Calu3 (cell line): ENCODE measurements around the gene TCP10L. TPM values are rescaled to one million over a fixed set of nuclear protein-coding genes. Genes with fewer than 3 reads are reported as not detected.
"Not testable (repeated sequence)": the region's sequence is repeated elsewhere in the genome, so short reads cannot be mapped to it uniquely, and the experiment has no call there.

ENCODE experiments used
- BruUV-seq: library from RNA; stranded (reverse); fragments of 400-500 nt; replicated peaks from 2 replicates; lab custom pipeline; 2021; lab: Mats Ljungman, UMichigan
- CTCF ChIA-PET: fragments of 300-600 bp; sonication (Branson Sonifier 250); formaldehyde crosslinking; loops from one replicate; lab custom pipeline; 2022; ENCODE audit warnings: antibody characterized with exemption; lab: Charles Lee
- DNase-seq: peaks from one replicate; pipeline ENCODE4 v3.0.0; 2022
- H3K27ac Mint-ChIP-seq: one replicate; pipeline ENCODE4 v1.8.0; 2022; ENCODE audit warnings: mixed read lengths; ENCODE audit not compliant: unreplicated experiment
- H3K27me3 Mint-ChIP-seq: one replicate; pipeline ENCODE4 v1.8.0; 2022; ENCODE audit warnings: mixed read lengths; ENCODE audit not compliant: unreplicated experiment
- H3K36me3 Mint-ChIP-seq: one replicate; pipeline ENCODE4 v1.8.0; 2022; ENCODE audit warnings: mild to moderate bottlenecking, moderate library complexity, mixed read lengths; ENCODE audit not compliant: insufficient read depth, unreplicated experiment
- H3K4me1 Mint-ChIP-seq: one replicate; pipeline ENCODE4 v1.8.0; 2022; ENCODE audit warnings: mild to moderate bottlenecking, low read depth, mixed read lengths; ENCODE audit not compliant: unreplicated experiment
- H3K4me3 Mint-ChIP-seq: one replicate; pipeline ENCODE4 v1.8.0; 2022; ENCODE audit warnings: mild to moderate bottlenecking, low read depth, moderate library complexity, mixed read lengths; ENCODE audit not compliant: unreplicated experiment
- H3K9me3 Mint-ChIP-seq: one replicate; pipeline ENCODE4 v1.8.0; 2022; ENCODE audit warnings: low read depth, mixed read lengths; ENCODE audit not compliant: unreplicated experiment
- intact Hi-C: fragments of 100-400 bp; cut with micrococcal nuclease; formaldehyde crosslinking; loops from one replicate; pipeline ENCODE4 v1.10.0; 2022; ENCODE audit not compliant: unreplicated experiment
- total RNA-seq: library from RNA; stranded (reverse); gene quantifications from 2 replicates; pipeline ENCODE4 v1.2.3, GENCODE V29; 2022
- TF ChIP-seq, protein P1 (sequence below): fragments of 200-600 bp; IDR thresholded peaks from one replicate; pipeline ENCODE4 v1.8.0; 2022; ENCODE audit warnings: antibody characterized with exemption; ENCODE audit not compliant: unreplicated experiment

TCP10L gene
- total RNA-seq, 1 experiment from 2014 or later = not detected

DNA sequence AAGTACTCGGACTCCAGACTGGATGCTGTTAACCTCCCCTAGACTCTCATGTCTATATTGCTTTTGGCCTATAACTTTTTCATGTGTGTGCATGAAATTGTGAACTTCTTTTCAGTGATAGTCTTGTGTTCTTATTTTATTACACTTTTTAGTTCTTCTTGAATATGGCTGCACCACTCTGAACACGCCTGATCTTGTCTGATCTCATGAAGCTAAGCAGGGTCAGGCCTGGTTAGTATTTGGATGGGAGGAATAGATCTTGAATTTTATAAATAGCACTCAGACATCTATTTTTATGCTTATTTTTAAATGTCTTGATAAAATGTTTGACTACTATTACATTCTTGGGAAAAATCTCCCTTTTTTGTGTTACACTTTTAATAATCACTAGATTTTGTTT is 22.4 kb downstream of the TCP10L start:
- no peak overlapping the region for H3K4me3 Mint-ChIP-seq
- no peaks in the 10 kb centered on the region for H3K9me3 Mint-ChIP-seq
- DNase-seq = no peak
- TF ChIP-seq, protein P1, sequence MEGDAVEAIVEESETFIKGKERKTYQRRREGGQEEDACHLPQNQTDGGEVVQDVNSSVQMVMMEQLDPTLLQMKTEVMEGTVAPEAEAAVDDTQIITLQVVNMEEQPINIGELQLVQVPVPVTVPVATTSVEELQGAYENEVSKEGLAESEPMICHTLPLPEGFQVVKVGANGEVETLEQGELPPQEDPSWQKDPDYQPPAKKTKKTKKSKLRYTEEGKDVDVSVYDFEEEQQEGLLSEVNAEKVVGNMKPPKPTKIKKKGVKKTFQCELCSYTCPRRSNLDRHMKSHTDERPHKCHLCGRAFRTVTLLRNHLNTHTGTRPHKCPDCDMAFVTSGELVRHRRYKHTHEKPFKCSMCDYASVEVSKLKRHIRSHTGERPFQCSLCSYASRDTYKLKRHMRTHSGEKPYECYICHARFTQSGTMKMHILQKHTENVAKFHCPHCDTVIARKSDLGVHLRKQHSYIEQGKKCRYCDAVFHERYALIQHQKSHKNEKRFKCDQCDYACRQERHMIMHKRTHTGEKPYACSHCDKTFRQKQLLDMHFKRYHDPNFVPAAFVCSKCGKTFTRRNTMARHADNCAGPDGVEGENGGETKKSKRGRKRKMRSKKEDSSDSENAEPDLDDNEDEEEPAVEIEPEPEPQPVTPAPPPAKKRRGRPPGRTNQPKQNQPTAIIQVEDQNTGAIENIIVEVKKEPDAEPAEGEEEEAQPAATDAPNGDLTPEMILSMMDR = no peak
- no peak overlapping the region for H3K27ac Mint-ChIP-seq
- H3K36me3 Mint-ChIP-seq = no peaks in the 10 kb centered on the region
- intact Hi-C loops = no loop called here
- H3K27me3 Mint-ChIP-seq = no peaks in the 10 kb centered on the region
- no TSS peak for BruUV-seq
- CTCF ChIA-PET = no interaction called here
- no peaks in the 10 kb centered on the region for H3K4me1 Mint-ChIP-seq

DNA sequence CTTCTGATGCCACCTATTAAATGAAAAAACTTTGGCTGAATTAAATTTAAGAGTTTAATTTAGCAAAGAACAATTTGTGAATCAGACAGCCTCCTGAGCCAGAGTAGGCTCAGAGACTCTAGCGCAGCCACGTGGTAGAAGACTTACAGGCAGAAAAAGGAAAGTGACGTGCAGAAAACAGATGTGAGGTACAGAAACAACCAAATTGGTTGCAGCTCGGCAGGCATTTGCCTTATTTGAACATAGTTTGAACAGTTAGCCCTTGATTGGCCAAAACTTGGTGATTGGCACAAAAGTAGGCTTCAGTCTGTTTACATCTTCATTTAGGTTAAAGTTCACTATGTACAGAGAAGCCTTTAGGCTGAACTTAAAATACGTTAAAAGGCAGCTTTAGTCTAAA is 22.9 kb downstream of the TCP10L start:
- DNase-seq = no peak

DNA sequence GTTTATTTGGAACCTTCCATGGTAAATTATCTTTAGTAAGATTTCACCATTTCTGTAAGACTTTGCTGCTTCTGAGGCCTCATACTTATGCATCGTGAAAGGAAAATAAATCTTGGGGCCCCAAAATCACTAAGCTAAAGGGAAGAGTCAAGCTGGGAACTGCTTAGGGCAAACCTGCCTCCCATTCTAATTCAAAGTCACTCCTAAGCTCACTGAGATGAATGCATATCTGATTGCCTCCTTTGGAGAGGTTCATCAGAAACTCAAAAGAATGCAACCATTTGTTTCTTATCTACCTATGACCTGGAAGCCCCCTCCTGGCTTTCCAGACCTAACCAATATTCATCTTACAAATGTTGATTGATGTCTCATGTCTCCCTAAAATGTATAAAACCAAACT is 23.8 kb downstream of the TCP10L start:
- H3K9me3 Mint-ChIP-seq, intact Hi-C loops, H3K27ac Mint-ChIP-seq, H3K27me3 Mint-ChIP-seq, H3K4me3 Mint-ChIP-seq, DNase-seq, H3K36me3 Mint-ChIP-seq, BruUV-seq, H3K4me1 Mint-ChIP-seq, CTCF ChIA-PET: not testable (repeated sequence)

More for the DNA sequence above, 22.9 kb downstream of the TCP10L start:
- Mint-ChIP-seq H3K4me3 (no peak overlapping the region), H3K36me3 (no peaks in the 10 kb centered on the region), H3K27me3 (no peaks in the 10 kb centered on the region), H3K9me3 (no peaks in the 10 kb centered on the region), H3K4me1 (no peaks in the 10 kb centered on the region), H3K27ac (no peak overlapping the region)
- intact Hi-C loops = no loop called here
- no TSS peak for BruUV-seq
- CTCF ChIA-PET = no interaction called here
- TF ChIP-seq, protein P1 = no peak

DNA sequence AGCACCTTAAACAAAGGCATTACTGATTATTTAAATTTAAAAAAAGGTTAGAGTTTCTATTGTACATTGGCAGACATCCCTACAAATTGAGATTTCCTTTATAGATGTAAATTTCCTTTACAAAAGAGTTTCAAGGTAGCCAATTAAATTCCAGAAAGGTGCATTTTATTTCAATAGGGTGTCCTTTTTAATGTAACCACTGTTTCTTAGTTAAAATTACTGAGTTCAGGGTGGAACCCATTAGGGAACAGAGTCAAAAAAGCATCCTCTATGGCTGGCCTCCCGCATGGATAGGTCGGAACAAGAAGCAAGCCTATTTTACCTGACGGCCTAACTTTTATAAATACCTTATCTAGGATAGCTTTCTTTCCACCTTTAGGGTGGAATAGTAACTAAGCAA is 24.4 kb downstream of the TCP10L start:
- no TSS peak for BruUV-seq
- Mint-ChIP-seq H3K9me3 (no peaks in the 10 kb centered on the region), H3K27me3 (peaks cover 8% of the 10 kb centered on the region), H3K27ac (no peak overlapping the region), H3K4me1 (no peaks in the 10 kb centered on the region), H3K4me3 (no peak overlapping the region), H3K36me3 (no peaks in the 10 kb centered on the region)
- intact Hi-C loops = no loop called here
- CTCF ChIA-PET = interaction anchor here (0.7 to 1.0 kb wide), 2 partner anchors 9 to 34 kb away, joined by 3 read pairs; no protein-coding TSS in a partner anchor
- no peak for DNase-seq
- TF ChIP-seq, protein P1 = no peak

DNA sequence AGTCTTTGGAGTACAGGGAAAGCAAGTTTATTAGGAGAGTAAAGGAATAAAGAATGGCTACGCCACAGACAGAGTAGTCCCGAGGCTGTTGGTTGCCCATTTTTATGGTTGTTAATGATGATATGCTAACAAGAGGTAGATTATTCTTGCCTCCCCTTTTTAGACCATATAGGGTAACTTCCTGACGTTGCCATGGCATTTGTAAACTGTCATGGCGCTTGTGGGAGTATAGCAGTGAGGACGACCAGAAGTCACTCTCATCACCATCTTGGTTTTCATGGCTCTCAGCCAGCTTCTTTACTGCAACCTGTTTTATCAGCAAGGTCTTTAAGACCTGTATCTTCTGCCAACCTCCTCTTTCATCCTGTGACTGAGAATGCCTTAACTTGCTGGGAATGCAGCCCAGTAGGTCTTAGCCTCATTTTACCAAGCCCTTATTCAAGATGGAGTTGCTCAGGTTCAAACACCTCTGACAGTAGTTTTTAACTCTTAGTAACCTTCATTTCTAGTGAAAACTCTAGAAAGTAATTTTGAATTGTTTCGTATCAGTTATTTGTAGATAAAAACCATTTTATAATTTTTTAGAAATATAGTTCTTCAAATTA is 26.2 kb downstream of the TCP10L start:
- CTCF ChIA-PET = no interaction called here
- Mint-ChIP-seq H3K27me3 (peaks cover 12% of the 10 kb centered on the region), H3K27ac (no peak overlapping the region), H3K4me1 (no peaks in the 10 kb centered on the region), H3K9me3 (no peaks in the 10 kb centered on the region), H3K36me3 (no peaks in the 10 kb centered on the region), H3K4me3 (no peak overlapping the region)
- no TSS peak for BruUV-seq
- DNase-seq = no peak
- intact Hi-C loops = no loop called here
- TF ChIP-seq, protein P1 = no peak
